Suprapubic skin (tissue), 4 donors: Measurements from ENCODE around the gene ABCC8. TPM values are rescaled to one million over a fixed set of nuclear protein-coding genes. Genes with fewer than 3 reads are reported as not detected.
A peak's percentile ranks its signal among the peaks of the same experiment; 100 is the strongest.

Experiments
- DNase-seq, 2 donors: peaks; one replicate each; pipeline ENCODE4 v3.0.0-alpha.2; 2019; ENCODE audit warnings: low spot score in 2 of 2
- H3K27ac ChIP-seq: fragments of 200-600 bp; sonication (generic); one replicate; pipeline ENCODE4 v1.5.1; 2019
- H3K27me3 ChIP-seq: fragments of 200-600 bp; sonication (generic); one replicate; pipeline ENCODE4 v1.5.1; 2019
- H3K36me3 ChIP-seq: fragments of 200-600 bp; sonication (generic); one replicate; pipeline ENCODE4 v1.5.1; 2019
- H3K4me1 ChIP-seq: fragments of 200-600 bp; sonication (generic); one replicate; pipeline ENCODE4 v1.5.1; 2019
- H3K4me3 ChIP-seq: fragments of 200-600 bp; sonication (generic); one replicate; pipeline ENCODE4 v1.5.1; 2019; ENCODE audit warnings: mild to moderate bottlenecking
- H3K9me3 ChIP-seq: fragments of 200-600 bp; sonication (generic); one replicate; pipeline ENCODE4 v1.5.1; 2019
- CTCF ChIP-seq, 2 donors: fragments of 200-600 bp in 1 of 2; fragments of 450-650 bp in 1 of 2; sonication (generic) in 1 of 2; IDR thresholded peaks; one replicate each; pipeline ENCODE4 v1.5.1; 2016 to 2019; ENCODE audit warnings: antibody characterized with exemption in 2 of 2, mild to moderate bottlenecking in 1 of 2, moderate library complexity in 1 of 2
- EP300 ChIP-seq: sonication (generic); formaldehyde crosslinking; IDR thresholded peaks from one replicate; pipeline ENCODE4 v1.6.1; 2017; ENCODE audit warnings: antibody characterized with exemption
- POLR2A ChIP-seq, 2 donors: fragments of 450-650 bp; IDR thresholded peaks; one replicate each; pipeline ENCODE4 v1.6.1; 2017; ENCODE audit warnings: antibody characterized with exemption in 2 of 2, mild to moderate bottlenecking in 2 of 2, moderate library complexity in 2 of 2
- POLR2AphosphoS5 ChIP-seq, 3 donors: sonication (generic); formaldehyde crosslinking; IDR thresholded peaks; one replicate each; pipeline ENCODE4 v1.6.1; 2017; ENCODE audit warnings: antibody characterized with exemption in 3 of 3
- WGBS: methylation state at CpG from one replicate; pipeline ENCODE4 v1.1.5; 2018; 5-methylcytosine and 5-hydroxymethylcytosine counted together
- total RNA-seq, 4 donors: library from RNA; depleted of rRNA; stranded (reverse); fragments of >200 nt; gene quantifications; one replicate each; pipeline ENCODE4 v1.1.0, GENCODE V29; 2016

The ABCC8 gene
- total RNA-seq, 4 donors from 2014 or later: 0.42 TPM; not detected in 3

GRCh38 chr11:17506942-17507341 lies 30.3 kb upstream of the ABCC8 start:
- no peaks in the 10 kb centered on the region for H3K9me3 ChIP-seq
- TF ChIP-seq POLR2A (IDR thresholded peaks at IDR 0.05) (no peak), EP300 (no peak), POLR2AphosphoS5 (IDR thresholded peaks at IDR 0.05) (no peak), CTCF (IDR thresholded peaks at IDR 0.05) (no peak)
- H3K36me3 ChIP-seq: no peaks in the 10 kb centered on the region
- H3K4me3 ChIP-seq: no peak overlapping the region
- no peaks in the 10 kb centered on the region for H3K4me1 ChIP-seq
- WGBS: 78% methylated on average over 2 of the region's 3 CpGs
- H3K27ac ChIP-seq: no peak overlapping the region
- DNase-seq: no peak
- peaks cover 9% of the 10 kb centered on the region for H3K27me3 ChIP-seq

- Histone ChIP-seq H3K36me3 (no peaks in the 10 kb centered on the region), H3K4me1 (no peaks in the 10 kb centered on the region), H3K4me3 (no peak overlapping the region), H3K9me3 (no peaks in the 10 kb centered on the region), H3K27me3 (peaks cover 9% of the 10 kb centered on the region), H3K27ac (no peak overlapping the region)
- 91% methylated on average over 6 of the region's 6 CpGs for WGBS
- TF ChIP-seq EP300 (no peak), CTCF (IDR thresholded peaks at IDR 0.05) (no peak)
- no peak for DNase-seq
These were observed 29.7 kb upstream of the ABCC8 start for GRCh38 chr11:17506314-17506713.

GRCh38 chr11:17505146-17505545 lies 28.5 kb upstream of the ABCC8 start:
- 61% methylated on average over 4 of the region's 4 CpGs for WGBS
- no peaks in the 10 kb centered on the region for H3K4me1 ChIP-seq
- no peak for DNase-seq
- no peaks in the 10 kb centered on the region for H3K36me3 ChIP-seq
- TF ChIP-seq CTCF (IDR thresholded peaks at IDR 0.05): no peak
- TF ChIP-seq POLR2AphosphoS5 (IDR thresholded peaks at IDR 0.05): no peak
- no peak for TF ChIP-seq POLR2A (IDR thresholded peaks at IDR 0.05)
- no peak for TF ChIP-seq EP300
- no peak overlapping the region for H3K27ac ChIP-seq
- H3K9me3 ChIP-seq: no peaks in the 10 kb centered on the region
- no peak overlapping the region for H3K4me3 ChIP-seq
- peaks cover 9% of the 10 kb centered on the region for H3K27me3 ChIP-seq

- Histone ChIP-seq H3K36me3 (no peaks in the 10 kb centered on the region), H3K27me3 (peaks cover 4% of the 10 kb centered on the region), H3K4me1 (no peaks in the 10 kb centered on the region), H3K27ac (no peak overlapping the region), H3K9me3 (no peaks in the 10 kb centered on the region), H3K4me3 (no peak overlapping the region)
- no peak for DNase-seq
- WGBS: 24% methylated on average over 6 of the region's 9 CpGs
- TF ChIP-seq POLR2A (IDR thresholded peaks at IDR 0.05) (no peak), CTCF (IDR thresholded peaks at IDR 0.05) (peak; percentile 72 to 92), EP300 (no peak), POLR2AphosphoS5 (IDR thresholded peaks at IDR 0.05) (no peak)
These were observed 27.9 kb upstream of the ABCC8 start for GRCh38 chr11:17504330-17505107.

GRCh38 chr11:17502630-17503029 lies 26.0 kb upstream of the ABCC8 start:
- no peak for DNase-seq
- WGBS: 80% methylated on average over 2 of the region's 4 CpGs
- H3K27me3 ChIP-seq: no peaks in the 10 kb centered on the region
- no peaks in the 10 kb centered on the region for H3K36me3 ChIP-seq
- H3K4me3 ChIP-seq: no peak overlapping the region
- TF ChIP-seq POLR2A (IDR thresholded peaks at IDR 0.05) (no peak), POLR2AphosphoS5 (IDR thresholded peaks at IDR 0.05) (no peak), CTCF (IDR thresholded peaks at IDR 0.05) (no peak), EP300 (no peak)
- no peak overlapping the region for H3K27ac ChIP-seq
- H3K9me3 ChIP-seq: no peaks in the 10 kb centered on the region
- no peaks in the 10 kb centered on the region for H3K4me1 ChIP-seq
